ENCODE data around the gene ZNF503.
"Not testable (repeated sequence)": the region's sequence is repeated elsewhere in the genome, so short reads cannot be mapped to it uniquely, and the experiment has no call there.

Gene ZNF503

DNA sequence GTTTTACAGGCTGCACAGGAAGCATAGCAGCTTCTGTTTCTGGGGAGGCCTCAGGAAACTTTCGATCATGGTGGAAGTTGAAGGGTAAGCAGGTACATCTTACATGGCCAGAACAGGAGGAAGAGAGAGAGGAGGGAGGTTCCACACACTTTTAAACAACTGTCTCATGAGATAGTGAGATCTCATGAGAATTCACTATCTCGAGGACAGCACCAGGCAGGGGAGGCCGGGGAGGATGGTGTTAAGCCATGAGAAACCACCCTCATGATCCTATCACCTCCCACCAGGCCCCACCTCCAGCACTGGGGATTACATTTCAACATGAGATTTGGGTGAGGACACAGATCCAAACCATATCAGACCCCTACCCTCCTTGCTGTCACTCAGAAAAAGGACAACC lies 23.7 kb downstream of the ZNF503 start:
- no peaks in the 10 kb centered on the region for H4K20me1 ChIP-seq (ENCODE audit: insufficient read depth)
- no peaks in the 10 kb centered on the region for H3K79me2 ChIP-seq (ENCODE audit: insufficient read depth, low read depth)
- H3K4me3 ChIP-seq (IDR thresholded peaks at IDR 0.05; ENCODE audit: insufficient read depth, low read depth, low read length), result no peak overlapping the region
- no peak overlapping the region for H3K9ac ChIP-seq
- no peak overlapping the region for H3K4me2 ChIP-seq
- no peak for TF ChIP-seq CTCF (conservative IDR thresholded peaks at IDR 0.05; ENCODE audit: low read depth, low read length)
- no peaks in the 10 kb centered on the region for H3K27me3 ChIP-seq (ENCODE audit: insufficient read depth, low read depth)
- H3K4me1 ChIP-seq (ENCODE audit: low read depth, poor library complexity, severe bottlenecking), result no peaks in the 10 kb centered on the region
- no peak overlapping the region for H2AFZ ChIP-seq (ENCODE audit: low read depth)
- H3K27ac ChIP-seq, result no peak overlapping the region
- H3K36me3 ChIP-seq (ENCODE audit: insufficient read depth), result no peaks in the 10 kb centered on the region

DNA sequence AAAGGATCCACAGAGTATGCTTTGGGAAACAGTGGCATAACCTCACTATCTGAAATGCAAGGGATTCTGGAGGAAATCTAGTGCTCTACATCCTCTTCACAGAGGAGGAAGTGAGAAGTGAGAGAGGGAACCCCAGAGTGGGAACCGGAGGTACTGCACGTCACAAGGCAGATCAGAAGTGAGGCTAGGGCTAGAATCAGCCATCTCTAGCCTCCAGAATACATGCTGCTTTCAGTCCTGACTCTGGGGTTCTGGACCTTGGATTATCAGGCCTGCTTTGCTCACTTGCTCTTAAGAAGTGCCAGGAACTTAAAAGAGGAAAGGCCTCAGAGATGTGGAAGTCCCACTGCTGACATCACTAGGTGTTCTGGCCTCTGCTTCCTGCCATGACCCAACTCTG lies 25.7 kb downstream of the ZNF503 start:
- TF ChIP-seq CTCF (conservative IDR thresholded peaks at IDR 0.05; ENCODE audit: low read depth, low read length), result no peak
- Histone ChIP-seq H3K4me3 (IDR thresholded peaks at IDR 0.05; ENCODE audit: insufficient read depth, low read depth, low read length) (no peak overlapping the region), H3K79me2 (ENCODE audit: insufficient read depth, low read depth) (no peaks in the 10 kb centered on the region), H3K36me3 (ENCODE audit: insufficient read depth) (no peaks in the 10 kb centered on the region), H3K4me1 (ENCODE audit: low read depth, poor library complexity, severe bottlenecking) (no peaks in the 10 kb centered on the region), H3K27ac (no peak overlapping the region), H3K4me2 (no peak overlapping the region), H4K20me1 (ENCODE audit: insufficient read depth) (no peaks in the 10 kb centered on the region), H2AFZ (ENCODE audit: low read depth) (no peak overlapping the region), H3K27me3 (ENCODE audit: insufficient read depth, low read depth) (no peaks in the 10 kb centered on the region), H3K9ac (no peak overlapping the region)

DNA sequence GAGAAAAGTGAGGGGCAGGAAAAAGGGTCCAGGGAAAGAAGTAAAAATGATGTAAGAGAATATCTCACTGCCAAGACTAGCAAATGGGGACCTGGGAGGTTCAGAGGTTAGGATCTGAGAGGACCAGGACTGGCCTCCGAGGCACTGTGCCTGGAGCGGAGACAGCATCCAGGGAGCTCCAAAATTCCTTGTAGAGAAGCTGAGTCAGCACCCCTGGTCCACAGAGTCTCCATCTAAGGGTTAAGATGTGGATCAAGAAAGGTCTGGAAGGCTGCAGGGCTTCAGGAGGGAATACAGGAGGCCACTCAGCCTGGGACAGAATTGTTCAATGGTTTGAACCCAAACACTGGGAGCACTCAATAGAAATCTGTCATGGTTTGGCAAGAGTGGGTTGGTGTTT lies 30.6 kb downstream of the ZNF503 start:
- no peak overlapping the region for H2AFZ ChIP-seq (ENCODE audit: low read depth)
- no peaks in the 10 kb centered on the region for H4K20me1 ChIP-seq (ENCODE audit: insufficient read depth)
- H3K4me3 ChIP-seq (IDR thresholded peaks at IDR 0.05; ENCODE audit: insufficient read depth, low read depth, low read length), result no peak overlapping the region
- H3K4me2 ChIP-seq, result no peak overlapping the region
- H3K27ac ChIP-seq, result no peak overlapping the region
- H3K4me1 ChIP-seq (ENCODE audit: low read depth, poor library complexity, severe bottlenecking), result no peaks in the 10 kb centered on the region
- no peaks in the 10 kb centered on the region for H3K36me3 ChIP-seq (ENCODE audit: insufficient read depth)
- H3K9ac ChIP-seq, result no peak overlapping the region
- no peaks in the 10 kb centered on the region for H3K79me2 ChIP-seq (ENCODE audit: insufficient read depth, low read depth)
- H3K27me3 ChIP-seq (ENCODE audit: insufficient read depth, low read depth), result no peaks in the 10 kb centered on the region
- no peak for TF ChIP-seq CTCF (conservative IDR thresholded peaks at IDR 0.05; ENCODE audit: low read depth, low read length)

GRCh38 chr10:75369838-75370237 lies 31.7 kb downstream of the ZNF503 start:
- not testable (repeated sequence) for H3K4me1 ChIP-seq (ENCODE audit: low read depth, poor library complexity, severe bottlenecking); H3K4me3 ChIP-seq (IDR thresholded peaks at IDR 0.05; ENCODE audit: insufficient read depth, low read depth, low read length); H2AFZ ChIP-seq (ENCODE audit: low read depth); H3K36me3 ChIP-seq (ENCODE audit: insufficient read depth); H3K4me2 ChIP-seq; H3K79me2 ChIP-seq (ENCODE audit: insufficient read depth, low read depth); H3K9ac ChIP-seq; H3K27ac ChIP-seq; H3K27me3 ChIP-seq (ENCODE audit: insufficient read depth, low read depth); H4K20me1 ChIP-seq (ENCODE audit: insufficient read depth)

DNA sequence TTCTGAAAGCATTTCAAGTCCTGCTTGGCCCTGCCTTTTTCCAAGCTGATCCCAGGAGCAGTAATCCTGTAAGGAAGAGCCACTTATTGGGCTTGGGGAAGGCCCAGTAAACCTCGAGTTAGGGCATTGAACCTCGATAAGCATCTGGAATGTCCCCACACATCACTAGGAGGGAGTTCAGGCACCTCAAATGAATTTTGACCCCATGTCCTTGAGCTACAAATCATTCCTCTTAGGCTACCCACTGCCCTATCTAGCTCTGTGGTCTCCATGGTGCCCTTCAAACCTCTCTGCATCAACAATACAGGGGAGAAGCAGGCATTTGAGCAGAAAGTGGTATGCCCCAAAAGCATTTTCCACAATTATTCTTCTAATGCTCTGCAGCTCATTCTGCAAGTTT lies 33.7 kb downstream of the ZNF503 start:
- H3K9ac ChIP-seq, result no peak overlapping the region
- no peak overlapping the region for H3K4me3 ChIP-seq (IDR thresholded peaks at IDR 0.05; ENCODE audit: insufficient read depth, low read depth, low read length)
- no peaks in the 10 kb centered on the region for H3K36me3 ChIP-seq (ENCODE audit: insufficient read depth)
- H3K79me2 ChIP-seq (ENCODE audit: insufficient read depth, low read depth), result no peaks in the 10 kb centered on the region
- H3K4me2 ChIP-seq, result no peak overlapping the region
- no peaks in the 10 kb centered on the region for H3K27me3 ChIP-seq (ENCODE audit: insufficient read depth, low read depth)
- no peak for TF ChIP-seq CTCF (conservative IDR thresholded peaks at IDR 0.05; ENCODE audit: low read depth, low read length)
- no peaks in the 10 kb centered on the region for H3K4me1 ChIP-seq (ENCODE audit: low read depth, poor library complexity, severe bottlenecking)
- no peaks in the 10 kb centered on the region for H4K20me1 ChIP-seq (ENCODE audit: insufficient read depth)
- H2AFZ ChIP-seq (ENCODE audit: low read depth), result no peak overlapping the region
- H3K27ac ChIP-seq, result no peak overlapping the region
